Measurements from ENCODE around the gene SART3.
"Not testable (repeated sequence)": the region's sequence is repeated elsewhere in the genome, so short reads cannot be mapped to it uniquely, and the experiment has no call there.

Gene SART3

GRCh38 chr12:108517288-108518100 is 43.5 kb downstream of the SART3 start:
- no peak for DNase-seq

- no peak for DNase-seq
Observed at GRCh38 chr12:108516511-108517275, 44.3 kb downstream of the SART3 start.

- DNase-seq, result no peak
Observed at GRCh38 chr12:108515916-108516315, 45.1 kb downstream of the SART3 start.

GRCh38 chr12:108514973-108515814 is 45.8 kb downstream of the SART3 start, which contains the start of gene FICD:
TSS of gene FICD (plus strand) at chr12:108515277. CDS start at chr12:108516973, 1,696 bp downstream.
- DNase-seq, result peak; percentile 98

GRCh38 chr12:108514468-108514972 is 46.5 kb downstream of the SART3 start:
- no peak for DNase-seq

- DNase-seq, result peak; percentile 73
Observed at GRCh38 chr12:108511633-108512540, 49.1 kb downstream of the SART3 start.

- DNase-seq, result no peak
Observed at GRCh38 chr12:108510836-108511235, 50.1 kb downstream of the SART3 start.

GRCh38 chr12:108509806-108510205 is 51.2 kb downstream of the SART3 start:
- no peak for DNase-seq

- DNase-seq, result no peak
Observed at GRCh38 chr12:108507971-108508642, 52.9 kb downstream of the SART3 start.

- DNase-seq, result no peak
Observed at GRCh38 chr12:108505129-108505528, 55.8 kb downstream of the SART3 start.

GRCh38 chr12:108502922-108503321 is 58.1 kb downstream of the SART3 start:
- no peak for DNase-seq

GRCh38 chr12:108498136-108498535 is 62.8 kb downstream of the SART3 start:
- DNase-seq, result no peak

GRCh38 chr12:108495823-108496579 is 65.0 kb downstream of the SART3 start:
- DNase-seq, result no peak

GRCh38 chr12:108495054-108495453 is 65.9 kb downstream of the SART3 start:
- DNase-seq, result no peak

- DNase-seq, result no peak
Observed at GRCh38 chr12:108491256-108491655, 69.7 kb downstream of the SART3 start.

GRCh38 chr12:108487029-108487428 is 73.9 kb downstream of the SART3 start:
- not testable (repeated sequence) for DNase-seq

- not testable (repeated sequence) for DNase-seq
Observed at GRCh38 chr12:108485371-108485770, 75.6 kb downstream of the SART3 start.

GRCh38 chr12:108484845-108485244 is 76.1 kb downstream of the SART3 start:
- DNase-seq, result no peak

- no peak for DNase-seq
Observed at GRCh38 chr12:108484431-108484830, 76.5 kb downstream of the SART3 start.

Data from NCI-H187 treated with DMSO at 0.1 percent for 48 hours (cell line).